ENCODE data around the gene ARMC2.

DNA sequence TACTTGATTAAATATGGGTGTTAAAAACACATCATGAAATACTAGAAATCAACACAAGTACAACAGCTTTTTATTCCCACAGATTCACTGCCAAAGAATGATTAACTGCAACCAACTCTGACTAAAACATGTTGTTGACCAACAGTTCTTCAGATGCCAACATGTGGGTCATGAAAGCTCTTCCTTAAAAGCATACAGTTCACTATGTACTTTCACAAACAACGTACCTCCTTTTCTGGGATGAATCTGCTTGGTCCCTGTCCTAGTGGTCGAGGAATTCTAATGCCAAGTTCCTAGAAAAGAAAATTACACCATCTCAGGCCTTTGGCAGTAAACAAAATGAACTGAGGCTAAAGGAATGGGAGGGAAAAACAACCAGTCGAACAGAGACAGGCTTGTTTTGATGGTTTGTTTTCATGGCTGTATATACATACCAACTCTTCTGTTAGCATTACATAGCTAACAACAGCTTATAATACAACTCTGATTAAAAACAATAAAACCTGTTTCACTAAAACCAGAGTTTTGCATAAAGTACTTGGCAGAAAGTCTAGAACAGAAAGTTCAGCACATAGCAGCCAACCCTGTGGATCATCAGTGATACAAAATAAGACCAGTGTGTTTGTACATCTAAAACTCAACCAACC is 154.0 kb downstream of the ARMC2 start:
- TF ChIP-seq SP4 (IDR thresholded peaks at IDR 0.05; ENCODE audit: low read length), result no peak
- TF ChIP-seq, protein P1, sequence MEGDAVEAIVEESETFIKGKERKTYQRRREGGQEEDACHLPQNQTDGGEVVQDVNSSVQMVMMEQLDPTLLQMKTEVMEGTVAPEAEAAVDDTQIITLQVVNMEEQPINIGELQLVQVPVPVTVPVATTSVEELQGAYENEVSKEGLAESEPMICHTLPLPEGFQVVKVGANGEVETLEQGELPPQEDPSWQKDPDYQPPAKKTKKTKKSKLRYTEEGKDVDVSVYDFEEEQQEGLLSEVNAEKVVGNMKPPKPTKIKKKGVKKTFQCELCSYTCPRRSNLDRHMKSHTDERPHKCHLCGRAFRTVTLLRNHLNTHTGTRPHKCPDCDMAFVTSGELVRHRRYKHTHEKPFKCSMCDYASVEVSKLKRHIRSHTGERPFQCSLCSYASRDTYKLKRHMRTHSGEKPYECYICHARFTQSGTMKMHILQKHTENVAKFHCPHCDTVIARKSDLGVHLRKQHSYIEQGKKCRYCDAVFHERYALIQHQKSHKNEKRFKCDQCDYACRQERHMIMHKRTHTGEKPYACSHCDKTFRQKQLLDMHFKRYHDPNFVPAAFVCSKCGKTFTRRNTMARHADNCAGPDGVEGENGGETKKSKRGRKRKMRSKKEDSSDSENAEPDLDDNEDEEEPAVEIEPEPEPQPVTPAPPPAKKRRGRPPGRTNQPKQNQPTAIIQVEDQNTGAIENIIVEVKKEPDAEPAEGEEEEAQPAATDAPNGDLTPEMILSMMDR (IDR thresholded peaks at IDR 0.05; ENCODE audit: control extremely low read depth in 1 of 3, insufficient read depth in 1 of 3, low read depth in 1 of 3, low read length in 3 of 3), result no peak

Data from H1 (cell line).